Osteocyte (in vitro differentiated cells): ENCODE data around the gene LTF. TPM values are rescaled to one million over a fixed set of nuclear protein-coding genes. Genes with fewer than 3 reads are reported as not detected.
"Not testable (repeated sequence)": the region's sequence is repeated elsewhere in the genome, so short reads cannot be mapped to it uniquely, and the experiment has no call there.

Experiments used
- DNase-seq: peaks from one replicate; pipeline ENCODE4 v3.0.0; 2021; ENCODE audit warnings: mixed read lengths; ENCODE audit not compliant: unreplicated experiment; ENCODE audit errors: extremely low spot score
- H3K27ac Mint-ChIP-seq: one replicate; pipeline ENCODE4 v1.8.0; 2021; ENCODE audit warnings: mild to moderate bottlenecking, mixed read lengths; ENCODE audit not compliant: unreplicated experiment
- H3K27me3 Mint-ChIP-seq: one replicate; pipeline ENCODE4 v1.8.0; 2021; ENCODE audit warnings: mixed read lengths; ENCODE audit not compliant: unreplicated experiment
- H3K36me3 Mint-ChIP-seq: one replicate; pipeline ENCODE4 v1.8.0; 2021; ENCODE audit warnings: mixed read lengths; ENCODE audit not compliant: unreplicated experiment
- H3K4me1 Mint-ChIP-seq: one replicate; pipeline ENCODE4 v1.8.0; 2021; ENCODE audit warnings: mixed read lengths; ENCODE audit not compliant: unreplicated experiment
- H3K4me3 Mint-ChIP-seq: one replicate; pipeline ENCODE4 v1.8.0; 2021; ENCODE audit warnings: mild to moderate bottlenecking, moderate library complexity, mixed read lengths; ENCODE audit not compliant: unreplicated experiment
- H3K9me3 Mint-ChIP-seq: one replicate; pipeline ENCODE4 v1.8.0; 2021; ENCODE audit warnings: mixed read lengths; ENCODE audit not compliant: unreplicated experiment
- total RNA-seq: library from RNA; stranded (reverse); gene quantifications from 2 replicates; pipeline ENCODE4 v1.2.1, GENCODE V29; 2021
- TF ChIP-seq, protein P1 (sequence below): fragments of 200-600 bp; sonication (generic); IDR thresholded peaks from 2 replicates; pipeline ENCODE4 v1.5.0; 2021; ENCODE audit warnings: antibody characterized with exemption, mild to moderate bottlenecking, moderate library complexity

Gene LTF
- total RNA-seq, 1 donor from 2014 or later, result not detected

DNA sequence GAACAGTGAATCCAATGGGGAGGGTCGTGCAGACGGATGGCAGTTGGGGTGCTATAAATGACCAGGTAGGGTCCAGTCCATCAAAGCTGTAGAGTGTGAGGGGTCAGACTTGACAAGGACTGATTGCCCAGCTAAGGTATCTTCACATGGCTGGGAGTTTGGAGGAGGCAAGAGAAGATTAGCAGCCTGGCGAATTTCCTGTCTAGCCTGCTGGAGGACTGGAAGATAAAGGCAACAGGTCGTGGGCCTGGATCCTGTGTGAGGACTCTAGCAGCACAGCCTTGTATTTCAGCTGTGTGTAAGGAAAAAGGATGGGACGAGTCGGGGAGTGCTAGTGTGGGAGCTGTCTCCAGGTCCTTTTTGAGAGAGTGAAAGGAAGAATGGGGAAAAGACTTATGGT, 75.4 kb downstream of the LTF start:
- Mint-ChIP-seq H3K36me3 (no peaks in the 10 kb centered on the region), H3K27me3 (peaks cover 14% of the 10 kb centered on the region), H3K4me1 (no peaks in the 10 kb centered on the region), H3K9me3 (no peaks in the 10 kb centered on the region), H3K27ac (no peak overlapping the region), H3K4me3 (no peak overlapping the region)
- TF ChIP-seq, protein P1, sequence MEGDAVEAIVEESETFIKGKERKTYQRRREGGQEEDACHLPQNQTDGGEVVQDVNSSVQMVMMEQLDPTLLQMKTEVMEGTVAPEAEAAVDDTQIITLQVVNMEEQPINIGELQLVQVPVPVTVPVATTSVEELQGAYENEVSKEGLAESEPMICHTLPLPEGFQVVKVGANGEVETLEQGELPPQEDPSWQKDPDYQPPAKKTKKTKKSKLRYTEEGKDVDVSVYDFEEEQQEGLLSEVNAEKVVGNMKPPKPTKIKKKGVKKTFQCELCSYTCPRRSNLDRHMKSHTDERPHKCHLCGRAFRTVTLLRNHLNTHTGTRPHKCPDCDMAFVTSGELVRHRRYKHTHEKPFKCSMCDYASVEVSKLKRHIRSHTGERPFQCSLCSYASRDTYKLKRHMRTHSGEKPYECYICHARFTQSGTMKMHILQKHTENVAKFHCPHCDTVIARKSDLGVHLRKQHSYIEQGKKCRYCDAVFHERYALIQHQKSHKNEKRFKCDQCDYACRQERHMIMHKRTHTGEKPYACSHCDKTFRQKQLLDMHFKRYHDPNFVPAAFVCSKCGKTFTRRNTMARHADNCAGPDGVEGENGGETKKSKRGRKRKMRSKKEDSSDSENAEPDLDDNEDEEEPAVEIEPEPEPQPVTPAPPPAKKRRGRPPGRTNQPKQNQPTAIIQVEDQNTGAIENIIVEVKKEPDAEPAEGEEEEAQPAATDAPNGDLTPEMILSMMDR, result no peak
- no peak for DNase-seq

DNA sequence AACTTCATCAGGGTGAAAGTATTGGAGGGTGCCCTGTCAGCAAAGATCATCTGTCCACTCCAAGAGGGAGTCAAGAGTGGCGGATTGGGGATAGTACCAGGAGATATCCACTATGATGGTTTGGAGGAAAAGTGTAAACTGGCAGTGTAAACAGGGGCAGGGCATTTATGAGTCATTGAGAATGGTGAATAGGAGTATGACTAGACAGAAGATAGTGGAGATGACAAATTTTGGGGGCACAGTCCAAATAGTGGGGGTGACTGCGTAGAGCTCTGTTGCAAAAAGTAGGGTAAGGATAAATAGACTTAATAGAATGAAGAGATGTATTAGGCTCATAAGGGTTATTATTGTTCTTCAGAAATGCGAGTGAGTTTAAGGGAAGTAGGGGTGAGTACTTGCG, 75.9 kb downstream of the LTF start:
- not testable (repeated sequence) for H3K4me1 Mint-ChIP-seq, H3K9me3 Mint-ChIP-seq, H3K4me3 Mint-ChIP-seq, DNase-seq, H3K36me3 Mint-ChIP-seq, H3K27ac Mint-ChIP-seq
- peaks cover 17% of the 10 kb centered on the region for H3K27me3 Mint-ChIP-seq

DNA sequence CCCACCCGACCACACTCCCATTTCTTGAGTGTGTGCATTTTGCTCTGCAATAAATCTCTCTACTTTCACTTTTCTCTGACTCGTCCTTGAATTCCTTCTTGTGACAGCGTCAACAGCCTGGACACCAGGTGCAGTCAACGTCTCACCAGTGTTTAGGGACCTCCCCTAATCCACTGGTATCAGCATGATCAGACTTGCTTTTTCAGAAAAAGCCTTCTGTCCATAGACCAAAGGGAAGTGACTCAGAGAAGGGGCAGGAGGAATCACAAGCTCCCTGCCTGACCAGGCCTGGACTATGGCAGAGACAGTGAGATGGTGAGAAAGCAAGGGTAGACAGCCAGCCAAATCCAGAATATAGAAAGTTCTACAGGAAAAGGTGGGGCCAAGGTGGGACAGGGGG, 78.5 kb downstream of the LTF start:
- Mint-ChIP-seq H3K9me3 (no peaks in the 10 kb centered on the region), H3K27ac (no peak overlapping the region), H3K4me3 (no peak overlapping the region), H3K27me3 (peaks cover 15% of the 10 kb centered on the region), H3K4me1 (peaks cover 2% of the 10 kb centered on the region), H3K36me3 (no peaks in the 10 kb centered on the region)
- TF ChIP-seq, protein P1, result no peak
- DNase-seq, result no peak

Other genes starting within 250 kb of the LTF start
- not detected in 2 replicates for gene CCR3, start 222.4 kb downstream of the LTF start, total RNA-seq
- gene CCR2, start 110.8 kb downstream of the LTF start, total RNA-seq, result not detected in 2 replicates
- gene CCR5, start 94.0 kb downstream of the LTF start, total RNA-seq, result not detected in 2 replicates
- gene CCRL2, start 57.6 kb downstream of the LTF start, total RNA-seq, result not detected in 2 replicates
- gene RTP3, start 33.1 kb upstream of the LTF start, total RNA-seq, result not detected in 2 replicates
- 1.2 and 1.5 TPM in 2 replicates for gene LRRC2, start 101.4 kb upstream of the LTF start, total RNA-seq
- not detected in 2 replicates for gene FAM240A, start 147.6 kb upstream of the LTF start, total RNA-seq
- gene ALS2CL, start 228.8 kb upstream of the LTF start, total RNA-seq, result 0.99 and 1.4 TPM in 2 replicates
- not detected in 2 replicates for gene TMIE, start 236.5 kb upstream of the LTF start, total RNA-seq